Nephron (organoid): ENCODE measurements around the gene ECE2.

Source experiments
- H3K27ac Mint-ChIP-seq, 3 experiments: 2 replicates each; pipeline ENCODE4 v1.8.0; 2020; ENCODE audit warnings: mixed read lengths in 3 of 3, mild to moderate bottlenecking in 2 of 3, moderate library complexity in 1 of 3
- H3K27me3 Mint-ChIP-seq: 2 replicates; pipeline ENCODE4 v1.8.0; 2021; ENCODE audit warnings: low read depth, mild to moderate bottlenecking, moderate library complexity, mixed read lengths
- H3K36me3 Mint-ChIP-seq: 2 replicates; pipeline ENCODE4 v1.8.0; 2020; ENCODE audit warnings: low read depth, mixed read lengths
- H3K4me1 Mint-ChIP-seq: 2 replicates; pipeline ENCODE4 v1.8.0; 2020; ENCODE audit warnings: mixed read lengths
- H3K4me3 Mint-ChIP-seq, 3 experiments: 2 replicates each; pipeline ENCODE4 v1.8.0; 2020; ENCODE audit warnings: mild to moderate bottlenecking in 3 of 3, mixed read lengths in 3 of 3, moderate library complexity in 2 of 3
- H3K9me3 Mint-ChIP-seq: 2 replicates; pipeline ENCODE4 v1.8.0; 2020; ENCODE audit warnings: mixed read lengths
- TF ChIP-seq, protein P1 (sequence below), 3 experiments: fragments of 200-600 bp; sonication (generic); IDR thresholded peaks; one replicate each; pipeline ENCODE4 v1.5.0; 2021; ENCODE audit warnings: antibody characterized with exemption in 3 of 3; ENCODE audit not compliant: unreplicated experiment in 3 of 3

ECE2 gene

DNA sequence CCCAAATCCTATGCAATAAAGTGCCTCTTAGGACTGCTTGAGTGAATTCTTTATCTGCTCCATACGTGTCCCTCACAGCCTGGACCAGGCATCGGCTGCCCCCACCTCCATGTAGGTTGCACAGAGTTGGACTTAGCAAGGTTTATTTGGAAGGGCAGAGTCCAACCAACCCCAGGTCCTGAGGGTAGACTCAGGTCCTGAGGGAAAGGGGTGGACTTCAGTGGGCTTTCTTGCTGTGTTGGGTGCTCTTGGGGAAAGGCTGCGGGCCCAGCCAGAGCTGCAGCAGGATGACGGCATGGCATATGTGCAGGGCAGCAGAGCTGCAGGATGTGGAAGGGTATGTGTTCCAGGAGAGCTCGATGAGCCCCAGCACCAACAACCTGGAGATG, 33.5 kb upstream of the ECE2 start:
- Mint-ChIP-seq H3K27ac (no peak overlapping the region), H3K4me1 (no peaks in the 10 kb centered on the region)
- TF ChIP-seq, protein P1, sequence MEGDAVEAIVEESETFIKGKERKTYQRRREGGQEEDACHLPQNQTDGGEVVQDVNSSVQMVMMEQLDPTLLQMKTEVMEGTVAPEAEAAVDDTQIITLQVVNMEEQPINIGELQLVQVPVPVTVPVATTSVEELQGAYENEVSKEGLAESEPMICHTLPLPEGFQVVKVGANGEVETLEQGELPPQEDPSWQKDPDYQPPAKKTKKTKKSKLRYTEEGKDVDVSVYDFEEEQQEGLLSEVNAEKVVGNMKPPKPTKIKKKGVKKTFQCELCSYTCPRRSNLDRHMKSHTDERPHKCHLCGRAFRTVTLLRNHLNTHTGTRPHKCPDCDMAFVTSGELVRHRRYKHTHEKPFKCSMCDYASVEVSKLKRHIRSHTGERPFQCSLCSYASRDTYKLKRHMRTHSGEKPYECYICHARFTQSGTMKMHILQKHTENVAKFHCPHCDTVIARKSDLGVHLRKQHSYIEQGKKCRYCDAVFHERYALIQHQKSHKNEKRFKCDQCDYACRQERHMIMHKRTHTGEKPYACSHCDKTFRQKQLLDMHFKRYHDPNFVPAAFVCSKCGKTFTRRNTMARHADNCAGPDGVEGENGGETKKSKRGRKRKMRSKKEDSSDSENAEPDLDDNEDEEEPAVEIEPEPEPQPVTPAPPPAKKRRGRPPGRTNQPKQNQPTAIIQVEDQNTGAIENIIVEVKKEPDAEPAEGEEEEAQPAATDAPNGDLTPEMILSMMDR (IDR thresholded peaks at IDR 0.05; ENCODE audit: unreplicated experiment in 3 of 3) = no peak

DNA sequence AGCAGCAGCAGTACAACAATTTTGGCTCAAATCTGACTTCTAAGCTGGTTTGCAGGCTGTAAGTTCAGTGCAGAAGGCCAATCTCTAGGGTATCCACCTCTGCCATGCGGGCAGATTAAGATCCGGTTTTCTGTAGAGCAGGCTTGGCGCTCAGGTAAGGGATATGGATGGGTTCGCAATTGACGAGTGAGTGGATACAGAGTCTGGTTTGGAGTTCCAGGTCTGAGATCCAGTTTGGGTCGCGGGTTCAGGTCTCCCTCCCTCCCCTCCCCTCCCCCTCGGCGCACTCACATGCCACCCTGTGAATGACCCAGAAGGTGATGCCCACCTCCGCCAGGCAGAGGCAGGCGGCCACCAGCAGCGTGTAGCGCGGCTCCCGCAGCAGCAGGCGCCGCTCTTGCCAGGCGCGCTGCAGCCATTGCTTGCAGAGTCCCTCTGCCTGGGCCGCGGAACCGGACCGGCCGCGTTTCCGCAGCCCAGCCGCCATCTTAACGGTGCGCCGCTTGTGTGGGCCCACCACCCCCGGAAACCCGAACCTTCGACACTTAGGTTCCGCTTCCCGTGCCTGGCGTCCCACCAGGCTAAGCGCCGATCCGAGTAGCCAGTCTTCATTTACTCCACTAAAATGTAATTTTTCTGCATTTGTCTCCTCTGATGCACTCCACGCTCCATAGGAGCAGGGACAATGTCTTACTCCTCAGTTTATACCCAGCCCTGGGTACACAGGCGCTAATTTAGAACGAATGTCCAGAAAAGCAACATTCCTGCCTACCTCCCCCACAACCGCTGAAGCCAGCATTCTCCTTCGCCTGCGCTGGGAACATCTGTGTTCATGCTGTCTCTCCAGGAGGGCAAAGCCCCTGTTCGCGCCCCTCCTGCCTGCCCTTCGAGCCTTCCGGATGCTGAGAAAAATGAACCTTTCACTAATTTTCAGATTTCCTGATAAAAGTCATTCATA, 27.1 kb upstream of the ECE2 start, which contains the start of gene ALG3:
ALG3 (minus strand) TSS at position 509 of the 958 bp plus-strand sequence; CDS start at position 487, 22 bp downstream.
- H3K4me1 Mint-ChIP-seq = peaks cover 6% of the 10 kb centered on the region
- TF ChIP-seq, protein P1 (IDR thresholded peaks at IDR 0.05; ENCODE audit: unreplicated experiment in 3 of 3) = no peak

More for the DNA sequence above, 33.5 kb upstream of the ECE2 start:
- Mint-ChIP-seq H3K36me3 (peaks cover 23% of the 10 kb centered on the region), H3K27me3 (peaks cover 9% of the 10 kb centered on the region), H3K4me3 (no peak overlapping the region), H3K9me3 (no peaks in the 10 kb centered on the region)

DNA sequence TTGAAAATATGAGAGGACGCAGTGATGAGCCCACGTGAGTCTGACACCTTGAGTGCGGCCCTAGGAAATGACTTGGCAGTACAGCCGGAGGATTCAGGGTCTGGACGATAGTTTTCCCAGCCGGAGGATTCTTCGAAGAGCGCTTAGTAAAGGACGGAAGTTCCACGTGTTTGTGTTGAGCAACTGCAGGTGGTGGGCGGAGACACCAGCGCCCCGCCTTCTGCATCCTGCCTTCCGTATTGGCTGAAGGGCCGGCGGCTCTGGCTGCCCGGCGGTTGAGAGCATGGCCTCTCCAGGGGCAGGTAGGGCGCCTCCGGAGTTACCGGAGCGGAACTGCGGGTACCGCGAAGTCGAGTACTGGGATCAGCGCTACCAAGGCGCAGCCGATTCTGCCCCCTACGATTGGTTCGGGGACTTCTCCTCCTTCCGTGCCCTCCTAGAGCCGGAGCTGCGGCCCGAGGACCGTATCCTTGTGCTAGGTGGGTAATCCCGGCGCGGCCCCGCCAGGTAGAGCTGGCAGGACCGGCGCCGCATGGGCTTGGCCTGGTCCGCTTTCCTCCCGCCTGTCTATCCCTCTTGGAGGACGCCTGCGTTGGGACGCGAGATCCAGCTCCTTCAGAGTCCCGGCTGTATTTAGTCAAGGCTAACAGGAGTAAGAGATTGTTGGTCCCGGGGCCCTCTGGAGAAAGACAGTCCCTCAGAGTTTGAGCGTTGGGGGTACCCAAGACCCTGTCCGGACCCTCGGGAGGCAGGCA, 26.2 kb upstream of the ECE2 start, which contains the start of gene EEF1AKMT4:
EEF1AKMT4 (plus strand) TSS at position 261 of the 755 bp plus-strand sequence; CDS start at position 284, 23 bp downstream.
- TF ChIP-seq, protein P1 (IDR thresholded peaks at IDR 0.05; ENCODE audit: unreplicated experiment in 3 of 3) = peak in 2 of 3 experiments; percentile 47

More for the DNA sequence above, 27.1 kb upstream of the ECE2 start, which contains the start of gene ALG3:
- Mint-ChIP-seq H3K36me3 (peaks cover 11% of the 10 kb centered on the region), H3K4me3 (peak within 1 kb of the TSS; percentile 93 to 98 (median 97)), H3K27ac (peak within 1 kb of the TSS; percentile 89 to 95 (median 94)), H3K27me3 (no peaks in the 10 kb centered on the region), H3K9me3 (no peaks in the 10 kb centered on the region)

DNA sequence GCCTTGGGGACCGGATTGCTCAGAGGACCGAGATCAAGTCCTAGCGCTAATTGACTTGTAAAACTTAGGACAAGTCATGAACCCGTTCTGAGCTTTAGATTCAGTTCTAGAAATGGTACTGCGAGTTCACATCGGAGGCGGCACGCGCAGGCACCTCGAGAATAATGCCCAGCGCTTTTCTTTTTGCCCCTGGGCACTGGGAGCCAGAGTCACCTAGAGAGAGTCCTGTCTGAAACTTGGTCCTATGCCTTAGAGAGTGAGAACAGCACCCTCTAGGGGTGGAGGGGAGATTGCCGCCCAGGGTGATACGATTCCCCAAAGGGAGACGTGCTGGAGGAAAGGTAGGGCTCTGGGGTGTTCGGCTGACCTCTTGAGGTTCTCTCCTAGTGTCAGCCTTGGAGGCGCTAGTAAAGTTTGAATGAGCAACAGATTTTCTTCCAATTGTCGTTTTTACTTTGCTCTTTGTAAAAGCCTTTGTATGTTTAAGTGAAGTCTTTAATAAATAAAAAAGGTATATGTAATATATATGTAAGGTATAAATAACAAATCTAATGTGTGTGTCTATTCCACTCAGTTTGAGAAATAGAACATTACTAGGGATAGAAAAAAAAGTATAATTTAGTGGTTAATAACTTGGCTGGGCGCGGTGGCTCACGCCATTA, 25.5 kb upstream of the ECE2 start:
- no peaks in the 10 kb centered on the region for H3K36me3 Mint-ChIP-seq
- H3K4me3 Mint-ChIP-seq = peak overlapping the region; percentile 93 to 98 (median 97)
- H3K27me3 Mint-ChIP-seq = peaks cover 2% of the 10 kb centered on the region
- peak overlapping the region in 1 of 3 experiments; percentile 8 for H3K27ac Mint-ChIP-seq
- TF ChIP-seq, protein P1 (IDR thresholded peaks at IDR 0.05; ENCODE audit: unreplicated experiment in 3 of 3) = peak; percentile 80 to 92 (median 87)
- no peaks in the 10 kb centered on the region for H3K9me3 Mint-ChIP-seq
- peaks cover 6% of the 10 kb centered on the region for H3K4me1 Mint-ChIP-seq

More for the DNA sequence above, 26.2 kb upstream of the ECE2 start, which contains the start of gene EEF1AKMT4:
- no peaks in the 10 kb centered on the region for H3K9me3 Mint-ChIP-seq
- peaks cover 7% of the 10 kb centered on the region for H3K36me3 Mint-ChIP-seq
- H3K4me1 Mint-ChIP-seq = peaks cover 6% of the 10 kb centered on the region
- peak within 1 kb of the TSS; percentile 93 to 98 (median 97) for H3K4me3 Mint-ChIP-seq
- H3K27ac Mint-ChIP-seq = peak within 1 kb of the TSS; percentile 89 to 95 (median 94)
- H3K27me3 Mint-ChIP-seq = no peaks in the 10 kb centered on the region

DNA sequence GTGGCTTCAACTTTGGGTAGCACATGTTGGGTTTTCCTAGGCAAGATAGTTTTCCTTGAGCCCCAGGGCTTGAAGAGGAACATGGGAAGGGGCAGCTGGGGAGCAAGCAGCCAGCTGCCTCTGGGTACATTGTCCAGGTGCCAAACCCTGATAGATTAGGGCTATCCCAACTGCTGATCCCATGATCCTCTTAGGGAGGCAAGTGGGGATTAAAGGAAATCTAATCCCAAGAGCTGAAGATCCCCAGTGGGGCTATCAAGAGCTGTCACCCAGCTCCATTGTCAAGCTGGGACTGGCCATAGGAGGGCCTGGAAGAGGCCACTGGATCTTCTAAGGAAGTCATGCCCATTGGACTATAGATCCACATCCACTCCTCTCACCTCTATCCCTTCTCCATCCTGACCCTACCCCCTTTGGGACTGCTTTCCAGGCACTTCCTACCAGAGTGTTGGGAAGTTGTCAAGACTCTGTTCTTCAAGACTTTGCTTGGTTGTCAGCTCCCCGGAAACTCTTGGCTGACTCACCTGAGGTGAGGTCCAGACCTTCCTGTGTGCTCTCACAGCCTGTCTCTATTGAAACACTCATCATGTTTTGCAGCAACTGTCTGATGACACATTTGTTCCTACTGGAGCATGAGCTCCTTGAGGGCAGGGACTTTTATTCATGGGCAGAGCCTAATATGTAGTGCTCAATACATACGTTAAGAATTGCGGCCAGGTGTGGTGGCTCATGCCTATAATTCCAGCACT, 20.4 kb upstream of the ECE2 start:
- Mint-ChIP-seq H3K9me3 (no peaks in the 10 kb centered on the region), H3K27ac (no peak overlapping the region), H3K27me3 (peaks cover 43% of the 10 kb centered on the region), H3K4me3 (no peak overlapping the region), H3K36me3 (peaks cover 3% of the 10 kb centered on the region), H3K4me1 (peaks cover 3% of the 10 kb centered on the region)
- TF ChIP-seq, protein P1 (IDR thresholded peaks at IDR 0.05; ENCODE audit: unreplicated experiment in 3 of 3) = no peak
